MM.1S (cell line): ENCODE data around the gene AGPAT2.

Experiments used
- DNase-seq: peaks from one replicate; pipeline ENCODE4 v3.0.0-alpha.2; 2015
- H2AFZ ChIP-seq: fragments of 300-600 bp; sonication (generic); 2 replicates; pipeline ENCODE4 v1.6.0; 2016; ENCODE audit warnings: antibody characterized with exemption, low read length
- H3F3A ChIP-seq: fragments of 300-600 bp; sonication (generic); 2 replicates; pipeline ENCODE4 v1.6.1; 2016; ENCODE audit warnings: mild to moderate bottlenecking, antibody characterized with exemption, low read length, moderate library complexity, mixed read lengths; ENCODE audit not compliant: insufficient read depth
- H3K27ac ChIP-seq: fragments of 300-600 bp; sonication (generic); 2 replicates; pipeline ENCODE4 v1.5.1; 2016; ENCODE audit warnings: mild to moderate bottlenecking, low read length
- H3K27me3 ChIP-seq: fragments of 300-600 bp; sonication (generic); replicated peaks from 2 replicates; pipeline ENCODE4 v1.6.0; 2016; ENCODE audit warnings: low read length; ENCODE audit not compliant: insufficient read depth
- H3K36me3 ChIP-seq: fragments of 300-600 bp; sonication (generic); replicated peaks from 2 replicates; pipeline ENCODE4 v1.6.1; 2016; ENCODE audit warnings: mild to moderate bottlenecking, low read length, mixed read lengths; ENCODE audit not compliant: insufficient read depth
- H3K4me1 ChIP-seq: fragments of 300-600 bp; sonication (generic); 2 replicates; pipeline ENCODE4 v1.6.1; 2016; ENCODE audit warnings: low read length, mixed read lengths
- H3K4me2 ChIP-seq: fragments of 300-600 bp; sonication (generic); 2 replicates; pipeline ENCODE4 v1.6.0; 2016; ENCODE audit warnings: low read depth, low read length
- H3K4me3 ChIP-seq: fragments of 300-600 bp; sonication (generic); 2 replicates; pipeline ENCODE4 v1.5.1; 2016; ENCODE audit warnings: low read length, mixed read lengths
- H3K79me2 ChIP-seq: fragments of 300-600 bp; sonication (generic); 2 replicates; pipeline ENCODE4 v1.6.1; 2016; ENCODE audit warnings: mixed run types, low read length, mixed read lengths
- H3K9ac ChIP-seq: fragments of 300-600 bp; sonication (generic); 2 replicates; pipeline ENCODE4 v1.6.1; 2016; ENCODE audit warnings: low read length, mixed read lengths
- H3K9me2 ChIP-seq: fragments of 300-600 bp; sonication (generic); replicated peaks from 2 replicates; pipeline ENCODE4 v1.6.1; 2016; ENCODE audit warnings: mild to moderate bottlenecking, low read length, mixed read lengths; ENCODE audit not compliant: insufficient read depth
- H3K9me3 ChIP-seq: fragments of 300-600 bp; sonication (generic); replicated peaks from 2 replicates; pipeline ENCODE4 v1.6.1; 2016; ENCODE audit warnings: mild to moderate bottlenecking, low read length, mixed read lengths; ENCODE audit not compliant: insufficient read depth
- H4K20me1 ChIP-seq: fragments of 300-600 bp; sonication (generic); 2 replicates; pipeline ENCODE4 v1.6.1; 2016; ENCODE audit warnings: mild to moderate bottlenecking, low read length, moderate library complexity, mixed read lengths; ENCODE audit not compliant: insufficient read depth
- EZH2 ChIP-seq: fragments of 300-600 bp; sonication (generic); optimal IDR thresholded peaks from 2 replicates; pipeline ENCODE3; 2017; ENCODE audit warnings: low read depth, mild to moderate bottlenecking, antibody characterized with exemption, low read length, mixed read lengths
- EZH2phosphoT487 ChIP-seq: fragments of 300-600 bp; sonication (generic); IDR thresholded peaks from 2 replicates; pipeline ENCODE4 v1.6.1; 2018; ENCODE audit warnings: antibody characterized with exemption, low read length
- TF ChIP-seq, protein P1 (sequence below): fragments of 300-600 bp; sonication (generic); IDR thresholded peaks from 2 replicates; pipeline ENCODE4 v1.5.1; 2016; ENCODE audit warnings: antibody characterized with exemption, low read length, mixed read lengths

The AGPAT2 gene

DNA sequence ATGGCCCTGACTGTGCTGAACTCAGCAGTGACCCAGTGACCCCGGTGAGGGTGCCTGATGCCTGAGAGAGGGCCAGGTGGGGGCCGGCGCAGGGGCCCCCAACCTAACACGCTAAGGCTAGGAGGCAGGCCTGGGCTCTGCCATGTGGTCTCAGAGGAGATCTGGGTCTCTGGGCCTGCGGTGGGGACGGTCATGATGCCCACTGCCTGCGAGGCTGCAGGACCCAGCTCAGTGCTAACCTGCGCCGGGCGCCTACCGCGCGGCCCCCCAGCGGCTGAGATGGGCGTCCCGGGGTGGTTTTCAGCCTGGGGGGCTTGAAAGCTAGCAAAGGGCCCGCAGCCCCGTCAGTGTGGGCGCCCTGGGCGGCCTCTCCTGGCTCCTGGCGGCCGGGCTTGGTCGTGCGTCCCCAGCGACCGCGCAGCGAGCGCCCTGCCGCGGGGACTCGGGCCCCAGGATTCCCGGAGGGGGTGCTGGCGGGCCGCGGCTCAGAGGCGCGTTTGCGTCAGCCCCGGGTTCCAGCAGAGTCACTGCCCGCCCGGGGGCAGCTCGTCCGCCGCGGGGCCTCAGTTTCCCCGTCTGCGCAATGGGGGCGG, 22.1 kb downstream of the AGPAT2 start:
- Histone ChIP-seq H3K9me3 (no peaks in the 10 kb centered on the region), H3K4me1 (no peaks in the 10 kb centered on the region), H3K79me2 (no peaks in the 10 kb centered on the region), H2AFZ (no peak overlapping the region), H3K9ac (no peak overlapping the region), H3K36me3 (no peaks in the 10 kb centered on the region), H3K27me3 (peaks cover 89% of the 10 kb centered on the region), H4K20me1 (no peaks in the 10 kb centered on the region), H3K27ac (no peak overlapping the region), H3K4me2 (no peak overlapping the region), H3K4me3 (no peak overlapping the region), H3K9me2 (no peaks in the 10 kb centered on the region), H3F3A (no peaks in the 10 kb centered on the region)
- TF ChIP-seq EZH2phosphoT487 (no peak), EZH2 (no peak)
- TF ChIP-seq, protein P1, sequence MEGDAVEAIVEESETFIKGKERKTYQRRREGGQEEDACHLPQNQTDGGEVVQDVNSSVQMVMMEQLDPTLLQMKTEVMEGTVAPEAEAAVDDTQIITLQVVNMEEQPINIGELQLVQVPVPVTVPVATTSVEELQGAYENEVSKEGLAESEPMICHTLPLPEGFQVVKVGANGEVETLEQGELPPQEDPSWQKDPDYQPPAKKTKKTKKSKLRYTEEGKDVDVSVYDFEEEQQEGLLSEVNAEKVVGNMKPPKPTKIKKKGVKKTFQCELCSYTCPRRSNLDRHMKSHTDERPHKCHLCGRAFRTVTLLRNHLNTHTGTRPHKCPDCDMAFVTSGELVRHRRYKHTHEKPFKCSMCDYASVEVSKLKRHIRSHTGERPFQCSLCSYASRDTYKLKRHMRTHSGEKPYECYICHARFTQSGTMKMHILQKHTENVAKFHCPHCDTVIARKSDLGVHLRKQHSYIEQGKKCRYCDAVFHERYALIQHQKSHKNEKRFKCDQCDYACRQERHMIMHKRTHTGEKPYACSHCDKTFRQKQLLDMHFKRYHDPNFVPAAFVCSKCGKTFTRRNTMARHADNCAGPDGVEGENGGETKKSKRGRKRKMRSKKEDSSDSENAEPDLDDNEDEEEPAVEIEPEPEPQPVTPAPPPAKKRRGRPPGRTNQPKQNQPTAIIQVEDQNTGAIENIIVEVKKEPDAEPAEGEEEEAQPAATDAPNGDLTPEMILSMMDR = no peak
- no peak for DNase-seq

DNA sequence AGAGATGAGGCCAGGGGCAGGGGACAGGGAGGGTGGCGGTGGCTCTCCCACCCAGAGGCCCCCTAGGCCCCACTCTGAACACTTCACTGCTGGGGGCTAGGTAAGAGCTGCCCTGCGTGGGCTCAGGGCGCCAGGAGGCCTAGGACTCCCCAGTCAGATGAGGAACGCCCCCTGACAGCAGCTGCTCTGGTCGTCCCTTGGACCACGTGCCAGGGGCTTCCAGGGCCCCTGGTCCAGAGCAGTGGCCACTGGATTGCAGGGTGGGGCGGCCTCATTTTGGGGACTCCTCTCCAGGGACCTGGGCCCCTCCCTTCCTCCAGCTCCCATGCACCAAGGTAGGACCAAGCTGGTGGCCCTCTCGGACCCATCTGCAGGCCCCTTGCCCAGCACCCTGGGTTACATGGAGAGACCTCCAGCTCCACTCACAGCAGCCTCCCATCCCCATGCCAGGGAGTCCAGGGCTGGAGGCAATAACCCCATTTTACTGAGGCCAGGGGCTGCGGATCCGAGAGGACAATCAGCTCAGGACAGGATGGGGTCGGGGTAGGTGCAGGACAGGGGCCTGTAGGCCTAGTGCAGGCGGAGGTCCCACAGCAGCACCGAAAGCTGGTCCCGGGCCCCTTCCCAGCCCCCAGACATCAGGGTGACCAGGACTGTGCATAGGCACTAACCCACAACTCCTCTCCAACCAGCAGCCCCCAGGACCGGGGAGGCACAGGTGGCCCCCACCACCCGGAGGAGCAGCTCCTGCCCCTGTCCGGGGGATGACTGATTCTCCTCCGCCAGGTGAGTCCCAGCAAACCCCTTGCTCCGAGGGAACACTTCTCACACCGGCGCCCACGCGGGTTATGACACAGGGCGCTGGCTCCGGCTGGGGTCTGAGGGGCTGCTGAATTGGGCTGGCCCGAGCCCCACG, 23.0 kb downstream of the AGPAT2 start:
- H3K4me2 ChIP-seq = no peak overlapping the region
- TF ChIP-seq EZH2 (no peak), EZH2phosphoT487 (no peak)
- TF ChIP-seq, protein P1 = no peak
- no peak for DNase-seq

DNA sequence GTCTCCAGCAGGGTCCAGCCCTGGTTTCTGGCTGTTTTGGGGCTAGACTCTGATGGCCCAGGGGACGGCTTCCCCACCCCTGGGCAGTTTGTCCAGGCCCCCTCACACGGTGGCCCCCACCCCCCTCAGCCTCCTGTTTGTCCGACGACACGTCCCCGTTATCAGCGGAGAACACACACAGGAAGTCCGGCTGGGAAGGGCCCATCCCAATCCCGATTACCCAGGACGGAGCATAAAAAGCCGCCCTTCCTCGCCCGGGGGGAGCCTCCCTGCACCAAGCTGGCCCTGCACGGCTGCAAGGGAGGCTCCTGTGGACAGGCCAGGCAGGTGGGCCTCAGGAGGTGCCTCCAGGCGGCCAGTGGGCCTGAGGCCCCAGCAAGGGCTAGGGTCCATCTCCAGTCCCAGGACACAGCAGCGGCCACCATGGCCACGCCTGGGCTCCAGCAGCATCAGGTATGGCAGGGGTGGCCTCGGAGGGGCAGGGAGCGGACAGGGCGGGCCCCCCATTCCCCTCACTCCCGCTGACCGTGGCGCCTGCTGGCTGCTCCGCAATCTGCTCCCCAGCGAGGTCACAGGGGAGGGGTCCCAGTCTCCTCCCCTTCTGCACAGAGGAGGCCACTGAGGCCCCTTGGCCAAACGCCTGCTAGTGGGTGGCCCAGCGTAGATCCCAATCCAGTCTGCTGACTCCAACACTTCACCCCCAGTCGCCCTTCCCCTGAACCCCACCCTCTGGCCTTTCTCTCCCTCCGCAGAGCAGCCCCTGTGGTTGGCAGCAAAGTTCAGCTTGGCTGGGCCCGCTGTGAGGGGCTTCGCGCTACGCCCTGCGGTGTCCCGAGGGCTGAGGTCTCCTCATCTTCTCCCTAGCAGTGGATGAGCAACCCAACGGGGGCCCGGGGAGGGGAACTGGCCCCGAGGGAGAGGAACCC, 24.3 kb downstream of the AGPAT2 start, which contains the start of gene EGFL7:
Gene EGFL7 (plus strand): TSS at position 261 of the 926 bp plus-strand sequence. CDS start 5,367 bp downstream, outside the sequence.
- Histone ChIP-seq H3K79me2 (no peaks in the 10 kb centered on the region), H3F3A (no peaks in the 10 kb centered on the region), H3K9ac (no peak within 1 kb of the TSS), H4K20me1 (no peaks in the 10 kb centered on the region), H3K27me3 (peaks cover 89% of the 10 kb centered on the region), H3K27ac (no peak within 1 kb of the TSS), H3K9me2 (no peaks in the 10 kb centered on the region), H3K4me1 (no peaks in the 10 kb centered on the region), H2AFZ (no peak within 1 kb of the TSS), H3K4me2 (no peak within 1 kb of the TSS), H3K36me3 (no peaks in the 10 kb centered on the region), H3K4me3 (no peak within 1 kb of the TSS), H3K9me3 (no peaks in the 10 kb centered on the region)
- TF ChIP-seq EZH2phosphoT487 (no peak), EZH2 (no peak)
- TF ChIP-seq, protein P1 = no peak
- no peak for DNase-seq

More for the DNA sequence above, 23.0 kb downstream of the AGPAT2 start:
- no peaks in the 10 kb centered on the region for H3K9me2 ChIP-seq
- H3F3A ChIP-seq = no peaks in the 10 kb centered on the region
- peaks cover 89% of the 10 kb centered on the region for H3K27me3 ChIP-seq
- no peaks in the 10 kb centered on the region for H3K9me3 ChIP-seq
- H3K36me3 ChIP-seq = no peaks in the 10 kb centered on the region
- H4K20me1 ChIP-seq = no peaks in the 10 kb centered on the region
- H2AFZ ChIP-seq = no peak overlapping the region
- no peak overlapping the region for H3K27ac ChIP-seq
- H3K9ac ChIP-seq = no peak overlapping the region
- H3K79me2 ChIP-seq = no peaks in the 10 kb centered on the region
- no peak overlapping the region for H3K4me3 ChIP-seq
- no peaks in the 10 kb centered on the region for H3K4me1 ChIP-seq
